Posterior cingulate gyrus (tissue), 11 donors: Measurements from ENCODE around the gene HES5.

Experiments used
- DNase-seq, 10 donors: peaks; one replicate each; pipeline versions ENCODE4 v3.0.0 to v3.0.0-alpha.2; 2020 to 2021; ENCODE audit warnings: mixed read lengths in 3 of 10
- intact Hi-C: fragments of 100-400 bp; cut with DNase I; formaldehyde crosslinking; loops from one replicate; pipeline ENCODE4 v1.15.1; 2023

HES5 gene

DNA sequence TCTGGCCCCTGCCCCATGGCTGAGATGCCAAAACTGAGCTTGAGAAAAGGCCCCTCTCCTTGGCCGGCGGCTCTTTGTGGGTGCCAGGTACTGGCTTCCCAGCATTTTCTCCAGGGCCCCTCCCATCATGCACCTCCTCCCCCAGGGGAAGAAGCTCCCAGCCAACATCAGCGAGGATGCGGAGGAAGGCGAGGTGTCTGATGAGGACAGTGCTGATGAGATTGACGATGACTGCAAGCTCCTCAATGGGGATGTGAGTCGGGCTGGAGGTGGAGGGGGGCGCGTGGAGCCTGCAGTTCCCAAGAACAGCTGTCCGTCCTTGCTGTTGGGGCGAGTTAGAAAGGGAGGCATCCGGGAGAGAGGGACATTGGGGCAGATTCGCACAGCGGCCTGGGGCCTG, 40.4 kb downstream of the HES5 start:
- peak in 7 of 10 donors; percentile 24 to 92 (median 55) for DNase-seq
- intact Hi-C loops = no loop called here

DNA sequence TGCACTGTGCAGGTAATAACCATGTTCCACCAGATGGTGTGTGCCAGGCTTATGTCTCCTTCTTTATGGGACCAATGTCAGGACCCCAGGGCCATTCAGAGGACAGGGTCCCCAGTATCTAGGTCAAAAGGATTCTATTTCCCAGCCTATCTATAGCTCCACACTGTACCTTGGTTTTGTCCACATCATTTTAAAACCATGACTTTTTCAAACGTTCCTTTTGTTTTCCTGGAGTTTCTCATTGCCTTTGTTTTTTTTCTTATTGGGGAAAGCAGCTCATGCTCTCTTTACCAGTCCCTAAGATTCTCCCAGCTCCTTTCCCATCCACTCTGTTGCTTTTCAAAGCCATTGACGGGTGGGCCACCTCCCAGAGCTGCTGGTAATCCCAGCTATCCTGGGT, 41.4 kb downstream of the HES5 start:
- DNase-seq = no peak
- intact Hi-C loops = no loop called here

GRCh38 chr1:2486558-2486957, 43.5 kb downstream of the HES5 start:
- intact Hi-C loops = no loop called here
- no peak for DNase-seq

DNA sequence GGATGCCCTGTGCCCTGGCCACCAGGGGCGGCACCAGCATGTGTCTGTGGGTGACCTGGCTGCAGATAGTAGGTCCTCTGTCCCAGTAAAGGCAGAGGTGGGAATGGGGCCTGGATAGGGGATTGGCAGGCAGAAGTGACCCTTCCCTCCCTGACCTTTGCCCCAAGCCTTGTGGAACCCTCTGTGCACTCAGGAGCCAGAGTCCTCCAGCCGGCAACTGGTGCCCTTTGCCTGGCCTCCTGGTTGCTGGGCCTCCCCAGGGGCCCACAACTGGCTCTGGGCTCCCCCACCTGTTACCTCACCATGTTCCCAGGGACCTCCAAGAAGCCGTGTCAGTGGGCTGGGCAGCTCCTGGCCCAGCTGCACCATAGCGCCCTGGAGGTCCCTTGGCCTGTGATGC, 44.0 kb downstream of the HES5 start:
- intact Hi-C loops = no loop called here
- no peak for DNase-seq

DNA sequence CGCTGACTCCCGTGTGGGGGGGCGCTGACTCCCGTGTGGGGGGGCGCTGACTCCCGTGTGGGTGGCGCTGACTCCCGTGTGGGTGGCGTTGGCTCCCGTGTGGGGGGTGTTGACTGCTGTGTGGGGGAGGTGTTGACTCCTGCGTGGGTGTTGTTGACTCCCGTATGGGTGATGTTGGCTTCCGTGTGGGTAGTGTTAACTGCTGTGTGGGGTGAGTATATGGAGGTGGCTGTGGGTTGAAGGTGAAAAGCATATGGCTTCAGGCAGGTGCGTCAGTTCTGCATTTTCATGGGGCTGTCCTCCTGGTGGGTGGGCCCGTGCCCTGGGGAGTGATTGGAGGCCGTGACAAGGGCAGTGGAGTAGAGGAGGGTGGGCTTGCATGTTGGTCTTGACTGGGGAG, 46.1 kb downstream of the HES5 start:
- intact Hi-C loops = no loop called here
- DNase-seq = no peak

DNA sequence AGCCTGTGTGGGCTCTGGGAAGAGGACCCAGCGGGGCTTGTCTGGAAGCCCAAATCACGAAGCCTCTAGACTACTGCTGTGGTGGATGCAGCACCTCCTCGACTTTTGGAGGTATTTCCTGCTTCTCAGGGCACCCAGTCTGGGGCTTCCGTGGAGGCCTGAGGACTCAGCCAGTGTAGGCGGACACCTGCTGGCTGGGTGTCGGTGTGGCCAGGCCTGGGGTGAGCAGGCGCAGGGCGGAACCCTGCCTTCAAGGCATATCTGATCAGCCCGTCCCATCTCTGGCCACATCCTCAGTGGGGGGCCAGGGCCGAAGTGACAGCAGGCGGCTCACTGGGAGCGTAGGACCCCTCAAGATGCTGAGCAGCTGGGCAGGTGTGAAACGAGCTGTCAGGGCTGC, 47.0 kb downstream of the HES5 start:
- DNase-seq = no peak
- intact Hi-C loops = no loop called here

- no peak for DNase-seq
- intact Hi-C loops = no loop called here
These were observed 47.5 kb downstream of the HES5 start for GRCh38 chr1:2482588-2482987.

DNA sequence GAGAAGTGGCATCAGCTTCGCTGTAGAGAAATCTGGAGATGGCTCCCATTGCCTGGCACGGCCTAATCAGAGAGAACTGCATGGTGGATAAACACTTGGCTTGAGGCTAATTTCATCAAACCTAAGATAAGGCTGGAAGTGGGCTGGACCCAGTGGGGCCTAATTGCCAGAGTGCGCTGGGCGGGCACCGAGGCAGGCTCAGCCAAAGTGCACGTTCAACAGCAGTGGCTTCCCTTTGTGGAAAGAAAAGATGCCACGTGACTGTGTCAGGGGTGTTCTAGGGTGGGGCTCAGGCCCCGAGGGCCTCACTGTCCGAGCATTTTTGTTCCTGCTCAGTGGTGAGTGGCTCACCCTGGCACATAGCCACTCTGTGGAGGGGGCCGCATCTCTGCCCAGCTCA, 48.2 kb downstream of the HES5 start:
- no peak for DNase-seq
- intact Hi-C loops = no loop called here

- peak in 7 of 10 donors; percentile 29 to 94 (median 57) for DNase-seq
These were observed 49.1 kb downstream of the HES5 start for GRCh38 chr1:2480986-2481364.

DNA sequence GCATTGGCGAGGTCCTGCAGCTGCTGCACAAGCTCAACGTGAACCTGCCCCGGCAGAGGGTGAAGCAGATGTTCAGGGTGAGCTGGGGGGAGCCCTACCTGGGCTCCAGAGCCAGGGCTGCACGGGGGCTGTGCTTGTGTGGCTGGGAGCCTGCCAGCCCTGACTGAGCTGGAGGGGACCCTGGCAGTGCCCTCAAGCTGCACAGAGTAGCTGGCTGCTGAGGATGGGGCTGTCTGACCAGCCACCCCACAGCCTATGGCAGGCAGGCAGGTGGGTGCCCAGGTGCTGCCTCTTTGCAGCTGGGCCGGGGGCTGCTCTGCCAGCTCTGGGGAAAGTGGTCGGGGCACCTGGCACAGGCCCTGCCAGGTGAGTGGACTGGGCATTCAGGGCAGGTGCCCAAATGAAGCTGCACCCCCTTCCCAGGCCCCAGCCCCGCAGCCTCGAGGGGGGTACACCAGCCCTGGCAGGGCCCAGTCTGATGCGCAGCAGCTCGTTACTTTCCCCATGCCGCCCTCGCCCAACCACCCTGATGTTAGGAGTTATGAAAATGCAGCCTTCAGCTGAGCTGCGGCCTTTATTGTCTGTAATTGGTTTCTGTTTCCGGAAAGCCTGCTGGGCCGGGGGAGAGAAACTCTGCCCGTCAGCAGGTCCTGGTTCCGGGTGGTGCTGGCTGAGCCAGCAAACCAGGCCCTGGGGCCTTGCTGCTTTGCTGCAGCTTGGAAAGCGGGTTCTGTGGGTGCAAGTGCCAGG, 49.7 kb downstream of the HES5 start:
- intact Hi-C loops = no loop called here
- DNase-seq = peak in 1 of 10 donors; percentile 32

More at GRCh38 chr1:2480986-2481364, 49.1 kb downstream of the HES5 start:
- intact Hi-C loops = no loop called here

GRCh38 chr1:2479618-2480017, 50.4 kb downstream of the HES5 start:
- intact Hi-C loops = no loop called here
- no peak for DNase-seq

GRCh38 chr1:2479186-2479585, 50.9 kb downstream of the HES5 start:
- DNase-seq = no peak
- intact Hi-C loops = no loop called here
